HG02759 (cell line): ENCODE results near the gene MMAA.
"Not testable (repeated sequence)": the region's sequence is repeated elsewhere in the genome, so short reads cannot be mapped to it uniquely, and the experiment has no call there.

Experiments
- ATAC-seq: cut with Tn5 transposase; IDR thresholded peaks from one replicate; pipeline ENCODE4 v1.9.1; 2021; ENCODE audit warnings: mild to moderate bottlenecking, moderate library complexity; ENCODE audit not compliant: unreplicated experiment

MMAA gene

GRCh38 chr4:145626623-145626982 lies 7.4 kb downstream of the MMAA start:
- ATAC-seq: no peak

DNA sequence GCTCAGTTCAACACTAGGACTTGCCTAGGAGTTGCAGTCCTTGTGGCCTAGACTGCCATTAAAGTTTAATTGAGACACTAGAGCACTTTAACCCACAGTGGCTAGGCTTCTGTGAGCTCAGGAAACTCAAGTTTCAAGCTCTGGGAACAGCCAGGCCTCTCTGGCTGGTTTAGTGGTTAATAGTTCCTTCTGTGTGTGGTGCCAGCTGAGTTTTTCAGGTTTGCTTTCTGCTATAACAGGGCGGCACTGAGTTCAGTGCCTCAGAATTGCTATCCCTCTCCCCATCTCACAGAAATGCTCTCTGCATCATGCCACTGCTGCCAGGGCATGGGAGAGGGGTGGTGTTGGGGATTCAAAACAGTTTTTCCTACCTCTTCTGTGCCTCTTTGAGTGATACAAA lies 15.9 kb downstream of the MMAA start:
- ATAC-seq: no peak

DNA sequence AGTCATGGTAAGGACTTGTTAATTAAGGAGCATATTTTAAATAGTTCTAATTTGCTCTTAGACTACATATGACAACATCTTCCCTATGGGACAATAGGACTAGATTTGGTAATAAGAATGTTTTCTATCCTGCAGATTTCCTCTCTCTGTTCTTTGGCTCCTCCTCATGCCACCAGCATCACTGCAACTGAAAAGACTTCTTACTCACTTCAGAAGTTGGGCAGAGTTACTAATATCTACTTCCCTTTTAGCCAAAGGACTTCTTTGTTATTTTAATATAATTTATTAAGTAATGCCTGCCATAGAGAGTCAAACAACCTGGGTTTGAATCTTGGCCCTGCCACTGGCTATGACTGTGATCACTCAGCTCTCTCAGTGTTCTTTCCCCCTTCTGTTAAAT lies 16.4 kb downstream of the MMAA start:
- no peak for ATAC-seq

GRCh38 chr4:145639186-145639698 lies 20.1 kb downstream of the MMAA start:
- ATAC-seq: no peak

- ATAC-seq: not testable (repeated sequence)
Measured at GRCh38 chr4:145640236-145640635, 21.1 kb downstream of the MMAA start.

- ATAC-seq: no peak
Measured at GRCh38 chr4:145643295-145643694, 24.1 kb downstream of the MMAA start.

DNA sequence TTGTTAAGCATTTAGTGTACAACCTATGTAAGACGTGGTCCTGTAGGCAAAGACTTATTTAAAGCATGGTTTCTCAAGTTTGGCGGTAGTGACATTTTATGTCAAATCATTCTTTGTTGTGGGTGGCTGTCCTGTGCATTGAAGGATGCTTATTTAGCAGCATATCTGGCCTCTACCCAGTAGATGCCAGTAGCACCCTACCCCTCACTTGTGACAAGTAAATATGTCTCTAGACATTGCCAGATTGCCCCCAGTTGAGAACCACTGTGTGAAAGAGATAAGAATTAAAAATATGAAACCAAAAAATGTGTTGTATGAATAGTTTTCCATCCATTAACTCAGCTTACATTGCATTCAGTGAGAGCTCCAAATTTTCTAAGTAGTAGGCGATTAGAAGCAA lies 25.5 kb downstream of the MMAA start:
- no peak for ATAC-seq

GRCh38 chr4:145656156-145656555 lies 37.0 kb downstream of the MMAA start:
- no peak for ATAC-seq

GRCh38 chr4:145660064-145660463 lies 40.9 kb downstream of the MMAA start:
- ATAC-seq: no peak

DNA sequence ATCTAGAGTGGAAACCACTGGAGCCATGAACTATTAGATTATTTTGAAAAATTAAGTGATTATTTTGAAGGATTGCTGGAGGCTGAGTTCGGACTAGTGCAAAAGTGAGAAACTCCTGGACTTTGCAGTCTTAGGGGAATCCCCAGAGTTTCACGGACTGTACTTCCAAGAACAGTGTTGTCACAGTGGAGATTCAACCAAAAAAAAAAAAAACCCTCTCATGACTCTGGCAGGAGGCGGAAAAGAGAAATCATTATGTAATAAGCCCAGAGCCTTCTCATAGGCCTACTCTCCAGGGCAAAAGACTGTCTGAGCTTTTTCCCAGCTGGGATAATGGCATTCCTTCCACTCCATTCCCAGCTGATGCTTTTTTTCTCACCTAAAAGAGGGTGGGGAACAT lies 44.0 kb downstream of the MMAA start:
- ATAC-seq: no peak

GRCh38 chr4:145665773-145666172 lies 46.6 kb downstream of the MMAA start:
- ATAC-seq: no peak

DNA sequence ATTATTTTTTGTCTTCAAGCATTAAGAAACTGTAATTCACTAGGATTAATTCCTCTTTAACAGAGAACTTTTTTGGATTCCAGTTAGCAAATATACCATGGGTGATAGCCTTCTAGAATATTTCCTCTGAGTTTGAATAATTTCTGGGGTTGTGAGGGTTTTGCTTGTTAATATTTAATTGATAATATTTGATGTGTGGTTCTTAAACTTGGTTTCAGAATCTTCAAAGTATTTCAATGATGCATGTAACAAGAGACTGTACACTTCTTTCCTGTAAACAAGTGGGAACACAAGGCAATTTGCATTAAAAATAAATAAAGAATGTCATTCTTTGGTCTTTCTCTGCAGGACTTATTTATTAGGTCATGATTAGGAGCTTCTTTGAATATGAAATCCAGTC lies 51.2 kb downstream of the MMAA start:
- no peak for ATAC-seq

GRCh38 chr4:145679520-145679919 lies 60.3 kb downstream of the MMAA start:
- no peak for ATAC-seq

- no peak for ATAC-seq
Measured at GRCh38 chr4:145679991-145680455, 60.8 kb downstream of the MMAA start, which contains the start of gene C4orf51. Gene C4orf51, plus strand, starts transcription at chr4:145680146. Its CDS starts 58 bp downstream, at chr4:145680204.

GRCh38 chr4:145680902-145681301 lies 61.7 kb downstream of the MMAA start:
- no peak for ATAC-seq

DNA sequence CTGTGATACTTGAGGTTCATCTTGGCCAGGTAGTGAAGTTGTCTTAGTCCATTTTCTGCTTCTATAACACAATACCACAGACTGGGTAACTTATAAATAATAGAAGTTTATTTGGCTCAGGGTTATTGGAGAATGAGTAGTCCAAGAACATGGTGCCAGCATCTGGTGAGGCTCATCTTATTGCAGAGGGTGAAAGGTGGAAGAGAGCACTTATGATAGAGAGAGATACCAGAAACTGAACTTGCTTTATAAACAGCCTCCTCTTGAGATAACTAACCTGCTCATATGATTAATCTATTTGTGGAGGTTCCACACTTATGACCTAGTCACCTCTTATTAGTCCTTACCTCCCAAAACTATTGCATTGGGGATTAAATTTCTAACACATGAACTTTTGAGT lies 62.3 kb downstream of the MMAA start:
- no peak for ATAC-seq

- no peak for ATAC-seq
Measured at GRCh38 chr4:145681956-145682355, 62.8 kb downstream of the MMAA start.

GRCh38 chr4:145686991-145687390 lies 67.8 kb downstream of the MMAA start:
- ATAC-seq: no peak

GRCh38 chr4:145690610-145691009 lies 71.4 kb downstream of the MMAA start:
- no peak for ATAC-seq

- ATAC-seq: not testable (repeated sequence)
Measured at GRCh38 chr4:145691416-145691815, 72.2 kb downstream of the MMAA start.

- ATAC-seq: no peak
Measured at GRCh38 chr4:145694929-145695328, 75.7 kb downstream of the MMAA start.

DNA sequence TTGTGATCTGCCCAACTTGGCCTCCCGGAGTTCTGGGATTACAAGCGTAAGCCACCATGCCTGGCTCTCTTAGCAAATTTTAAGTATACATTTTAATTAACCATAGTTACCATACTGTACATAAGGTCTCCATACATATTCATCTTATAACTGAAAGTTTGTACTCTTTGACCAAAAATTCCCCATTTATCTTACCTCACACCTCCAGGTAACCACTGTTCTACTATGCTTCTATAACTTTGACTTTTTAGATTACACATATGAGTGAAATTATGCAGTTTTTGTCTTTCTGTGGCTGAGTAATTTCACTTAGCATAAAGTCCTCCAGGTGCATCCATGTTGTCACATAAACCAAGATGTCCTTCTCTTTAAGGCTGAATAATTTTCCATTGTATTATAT lies 78.1 kb downstream of the MMAA start:
- no peak for ATAC-seq

DNA sequence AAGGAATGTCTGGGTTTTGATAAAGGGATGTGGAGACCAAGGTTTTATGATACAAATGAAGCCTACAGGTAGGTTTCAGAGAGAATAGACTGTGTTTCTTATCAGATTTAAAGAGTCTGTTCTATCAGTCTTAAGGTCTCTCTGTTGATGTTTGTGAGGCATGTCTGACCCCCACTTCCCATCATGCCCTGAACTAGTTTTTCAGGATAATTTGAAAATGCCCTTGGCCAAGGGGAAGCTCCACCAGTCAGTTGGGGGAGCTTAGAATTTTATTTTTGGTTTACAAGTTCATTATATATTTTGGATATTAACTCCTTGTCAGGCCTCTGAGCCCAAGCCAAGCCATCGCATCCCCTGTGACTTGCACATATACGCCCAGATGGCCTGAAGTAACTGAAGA lies 79.3 kb downstream of the MMAA start:
- no peak for ATAC-seq
